HG02981 (cell line): ENCODE measurements around the gene ITGB1BP1.

ENCODE experiments used
- ATAC-seq: cut with Tn5 transposase; IDR thresholded peaks from one replicate; pipeline ENCODE4 v1.9.1; 2021; ENCODE audit warnings: mild to moderate bottlenecking, moderate library complexity; ENCODE audit not compliant: unreplicated experiment

Gene ITGB1BP1

GRCh38 chr2:9354318-9354717 is 69.0 kb downstream of the ITGB1BP1 start:
- ATAC-seq, result no peak
